ENCODE data around the gene PTGS1. TPM values are rescaled to one million over a fixed set of nuclear protein-coding genes. Genes with fewer than 3 reads are reported as not detected.

Gene PTGS1
- total RNA-seq, result 5.2 and 5.5 TPM in 2 replicates

GRCh38 chr9:122370869-122371755 is at the start of gene PTGS1:
TSS of gene PTGS1 (plus strand) at chr9:122371024. CDS start at chr9:122371085, 61 bp downstream.

Small RNA genes lying within 50 kb of the gene (small RNA-seq; reads per million reads assigned to genes)
- gene AL162424.1, result not detected

Other genes starting within 250 kb of the PTGS1 start
- gene NDUFA8, start 211.2 kb upstream of the PTGS1 start, total RNA-seq, result 28.4 and 29.8 TPM in 2 replicates
- gene MORN5, start 211.1 kb upstream of the PTGS1 start, total RNA-seq, result not detected in 2 replicates
- gene LHX6, start 142.1 kb upstream of the PTGS1 start, total RNA-seq, result 10.1 and 36.1 TPM in 2 replicates
- 9.1 and 13.4 TPM in 2 replicates for gene RBM18, start 106.2 kb upstream of the PTGS1 start, total RNA-seq
- gene MRRF, start 106.1 kb upstream of the PTGS1 start, total RNA-seq, result 40.8 and 56.3 TPM in 2 replicates
- not detected in 2 replicates for gene OR1J1, start 106.9 kb downstream of the PTGS1 start, total RNA-seq
- gene OR1J2, start 139.8 kb downstream of the PTGS1 start, total RNA-seq, result 0.19 TPM in 1 of 2 replicates, not detected in the other
- not detected in 2 replicates for gene OR1J4, start 148.1 kb downstream of the PTGS1 start, total RNA-seq
- gene OR1N1, start 156.3 kb downstream of the PTGS1 start, total RNA-seq, result not detected in 2 replicates
- gene OR1N2, start 182.1 kb downstream of the PTGS1 start, total RNA-seq, result not detected in 2 replicates
- gene OR1L8, start 212.4 kb downstream of the PTGS1 start, total RNA-seq, result 0.65 and 0.76 TPM in 2 replicates
- not detected in 2 replicates for gene OR1Q1, start 243.7 kb downstream of the PTGS1 start, total RNA-seq